GM13977 (cell line): ENCODE measurements around the gene CDSN.

Source experiments
- DNase-seq: peaks from one replicate; pipeline ENCODE4 v3.0.0; 2012; ENCODE audit warnings: low spot score
- CTCF ChIP-seq: IDR thresholded peaks from 2 replicates; pipeline ENCODE4 v1.5.1; 2012; ENCODE audit warnings: mild to moderate bottlenecking, control low read depth; ENCODE audit not compliant: insufficient read depth; ENCODE audit errors: extremely low read depth, missing control alignments
- in situ Hi-C: fragments of 300-500 bp; cut with MboI; formaldehyde crosslinking; loops from one replicate; pipeline ENCODE4 v1.12.0; 2022; ENCODE audit warnings: low sequenced_read_pairs, low pct_unique_long_range_greater_than_20kb, mixed read lengths, inconsistent platforms; ENCODE audit not compliant: unreplicated experiment

CDSN gene

GRCh38 chr6:31111712-31112111 lies 8.5 kb downstream of the CDSN start:
- no peak for TF ChIP-seq CTCF

GRCh38 chr6:31110825-31111582 lies 9.2 kb downstream of the CDSN start:
- in situ Hi-C loops, result no loop called here
- no peak for TF ChIP-seq CTCF
- DNase-seq, result no peak

More at GRCh38 chr6:31111712-31112111, 8.5 kb downstream of the CDSN start:
- no peak for DNase-seq
- in situ Hi-C loops, result no loop called here

- no peak for TF ChIP-seq CTCF
- in situ Hi-C loops, result no loop called here
- no peak for DNase-seq
Observed at GRCh38 chr6:31107052-31107451, 13.2 kb downstream of the CDSN start.

- in situ Hi-C loops, result no loop called here
- TF ChIP-seq CTCF, result no peak
- DNase-seq, result no peak
Observed at GRCh38 chr6:31103136-31103535, 17.1 kb downstream of the CDSN start.

- TF ChIP-seq CTCF, result no peak
- in situ Hi-C loops, result no loop called here
Observed at GRCh38 chr6:31098449-31098938, 21.8 kb downstream of the CDSN start.

GRCh38 chr6:31096656-31097055 lies 23.6 kb downstream of the CDSN start:
- in situ Hi-C loops, result no loop called here
- TF ChIP-seq CTCF, result no peak
- DNase-seq, result no peak

More at GRCh38 chr6:31098449-31098938, 21.8 kb downstream of the CDSN start:
- no peak for DNase-seq
